ENCODE data around the gene ACYP1. TPM values are rescaled to one million over a fixed set of nuclear protein-coding genes. Genes with fewer than 3 reads are reported as not detected.

Gene ACYP1
- total RNA-seq, 1 experiment from 2014 or later, result 21.3 TPM

DNA sequence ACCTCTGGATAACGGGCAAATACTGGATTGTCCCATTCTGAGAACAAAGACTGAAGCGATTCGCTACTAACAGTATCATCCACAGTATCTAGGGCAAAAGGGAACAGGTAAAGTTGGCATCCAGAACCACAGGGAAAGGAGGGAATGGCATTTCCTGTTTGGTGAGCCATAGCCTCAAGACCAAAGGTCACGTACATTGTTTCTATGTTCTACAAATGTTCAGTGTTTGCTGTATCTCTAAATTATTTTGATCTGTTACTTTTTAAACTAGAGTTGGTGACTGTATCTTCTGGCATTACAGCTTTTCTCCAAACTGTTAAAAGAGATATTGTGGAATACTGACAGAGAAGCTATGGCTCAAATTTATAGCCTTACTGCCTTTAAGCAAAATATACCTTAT lies 22.2 kb downstream of the ACYP1 start:
- in situ Hi-C loops (cut with HindIII; ENCODE audit: low pct_unique_long_range_greater_than_20kb, low sequenced_read_pairs), result no loop called here
- no peaks in the 10 kb centered on the region for H3K27me3 ChIP-seq (ENCODE audit: control insufficient read depth, insufficient read depth, low read length)
- peaks cover 17% of the 10 kb centered on the region for H3K4me1 ChIP-seq (ENCODE audit: control insufficient read depth, insufficient read depth, low read length)
- peaks cover 4% of the 10 kb centered on the region; the same call in 1 of the 2 replicates for H3K36me3 ChIP-seq (ENCODE audit: control insufficient read depth, insufficient read depth, low read length)
- 0 out of 2 replicates have a peak overlapping the region, but pooled peaks have one; percentile 29 for H3K27ac ChIP-seq (ENCODE audit: low read length)
- intact Hi-C loops (cut with micrococcal nuclease; ENCODE audit: unreplicated experiment), result no loop called here
- H3K4me3 ChIP-seq (ENCODE audit: low read depth in 2 of 2, low read length in 2 of 2), result no peak overlapping the region
- BruUV-seq (replicated peaks), result no TSS peak
- ATAC-seq, result peak; percentile 82
- ChIA-PET POLR2A (interaction anchor here (0.6 kb wide), 1 partner anchor 162 kb away, joined by 3 read pairs; no protein-coding TSS in a partner anchor), CTCF (no interaction called here)
- no peaks in the 10 kb centered on the region for H3K9me3 ChIP-seq (ENCODE audit: control insufficient read depth, insufficient read depth, low read depth, low read length)
- TF ChIP-seq TCF7L2 (IDR thresholded peaks at IDR 0.05; ENCODE audit: low read depth, low read length), result no peak
- TF ChIP-seq, protein P1, sequence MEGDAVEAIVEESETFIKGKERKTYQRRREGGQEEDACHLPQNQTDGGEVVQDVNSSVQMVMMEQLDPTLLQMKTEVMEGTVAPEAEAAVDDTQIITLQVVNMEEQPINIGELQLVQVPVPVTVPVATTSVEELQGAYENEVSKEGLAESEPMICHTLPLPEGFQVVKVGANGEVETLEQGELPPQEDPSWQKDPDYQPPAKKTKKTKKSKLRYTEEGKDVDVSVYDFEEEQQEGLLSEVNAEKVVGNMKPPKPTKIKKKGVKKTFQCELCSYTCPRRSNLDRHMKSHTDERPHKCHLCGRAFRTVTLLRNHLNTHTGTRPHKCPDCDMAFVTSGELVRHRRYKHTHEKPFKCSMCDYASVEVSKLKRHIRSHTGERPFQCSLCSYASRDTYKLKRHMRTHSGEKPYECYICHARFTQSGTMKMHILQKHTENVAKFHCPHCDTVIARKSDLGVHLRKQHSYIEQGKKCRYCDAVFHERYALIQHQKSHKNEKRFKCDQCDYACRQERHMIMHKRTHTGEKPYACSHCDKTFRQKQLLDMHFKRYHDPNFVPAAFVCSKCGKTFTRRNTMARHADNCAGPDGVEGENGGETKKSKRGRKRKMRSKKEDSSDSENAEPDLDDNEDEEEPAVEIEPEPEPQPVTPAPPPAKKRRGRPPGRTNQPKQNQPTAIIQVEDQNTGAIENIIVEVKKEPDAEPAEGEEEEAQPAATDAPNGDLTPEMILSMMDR (IDR thresholded peaks at IDR 0.05), result no peak
- TF ChIP-seq, protein P2, sequence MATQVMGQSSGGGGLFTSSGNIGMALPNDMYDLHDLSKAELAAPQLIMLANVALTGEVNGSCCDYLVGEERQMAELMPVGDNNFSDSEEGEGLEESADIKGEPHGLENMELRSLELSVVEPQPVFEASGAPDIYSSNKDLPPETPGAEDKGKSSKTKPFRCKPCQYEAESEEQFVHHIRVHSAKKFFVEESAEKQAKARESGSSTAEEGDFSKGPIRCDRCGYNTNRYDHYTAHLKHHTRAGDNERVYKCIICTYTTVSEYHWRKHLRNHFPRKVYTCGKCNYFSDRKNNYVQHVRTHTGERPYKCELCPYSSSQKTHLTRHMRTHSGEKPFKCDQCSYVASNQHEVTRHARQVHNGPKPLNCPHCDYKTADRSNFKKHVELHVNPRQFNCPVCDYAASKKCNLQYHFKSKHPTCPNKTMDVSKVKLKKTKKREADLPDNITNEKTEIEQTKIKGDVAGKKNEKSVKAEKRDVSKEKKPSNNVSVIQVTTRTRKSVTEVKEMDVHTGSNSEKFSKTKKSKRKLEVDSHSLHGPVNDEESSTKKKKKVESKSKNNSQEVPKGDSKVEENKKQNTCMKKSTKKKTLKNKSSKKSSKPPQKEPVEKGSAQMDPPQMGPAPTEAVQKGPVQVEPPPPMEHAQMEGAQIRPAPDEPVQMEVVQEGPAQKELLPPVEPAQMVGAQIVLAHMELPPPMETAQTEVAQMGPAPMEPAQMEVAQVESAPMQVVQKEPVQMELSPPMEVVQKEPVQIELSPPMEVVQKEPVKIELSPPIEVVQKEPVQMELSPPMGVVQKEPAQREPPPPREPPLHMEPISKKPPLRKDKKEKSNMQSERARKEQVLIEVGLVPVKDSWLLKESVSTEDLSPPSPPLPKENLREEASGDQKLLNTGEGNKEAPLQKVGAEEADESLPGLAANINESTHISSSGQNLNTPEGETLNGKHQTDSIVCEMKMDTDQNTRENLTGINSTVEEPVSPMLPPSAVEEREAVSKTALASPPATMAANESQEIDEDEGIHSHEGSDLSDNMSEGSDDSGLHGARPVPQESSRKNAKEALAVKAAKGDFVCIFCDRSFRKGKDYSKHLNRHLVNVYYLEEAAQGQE (IDR thresholded peaks at IDR 0.05; ENCODE audit: insufficient read depth in 1 of 2, low read depth in 2 of 2, low read length in 1 of 2), result no peak
- TF ChIP-seq SIN3A (IDR thresholded peaks at IDR 0.05; ENCODE audit: borderline replicate concordance, insufficient read depth, low read depth, low read length), result no peak
- TF ChIP-seq POLR2AphosphoS5 (IDR thresholded peaks at IDR 0.05; ENCODE audit: low read depth, low read length), result no peak
- DNase-seq (ENCODE audit: low read depth, low spot score), result no peak

DNA sequence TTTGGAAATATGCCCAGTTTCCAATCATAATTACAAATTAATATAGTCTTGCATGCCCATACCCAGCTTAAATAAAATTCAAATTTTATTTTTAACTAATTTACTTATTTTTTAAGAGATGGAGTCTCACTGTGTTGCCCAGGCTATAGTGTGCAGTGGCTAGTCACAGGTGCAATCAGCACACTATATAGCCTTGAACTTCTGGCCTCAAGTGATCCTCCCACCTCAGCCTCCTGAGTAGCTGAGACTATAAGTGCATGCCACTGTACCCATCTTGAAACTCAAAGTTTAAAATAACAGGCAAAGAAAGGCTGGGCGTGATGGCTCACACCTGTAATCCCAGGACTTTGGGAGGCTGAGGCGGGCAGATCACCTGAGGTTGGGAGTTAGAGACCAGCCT lies 22.9 kb downstream of the ACYP1 start:
- no peaks in the 10 kb centered on the region for H3K27me3 ChIP-seq (ENCODE audit: control insufficient read depth, insufficient read depth, low read length)
- ChIA-PET CTCF (no interaction called here), POLR2A (interaction anchor here (0.6 kb wide), 1 partner anchor 11 kb away, joined by 3 read pairs; no protein-coding TSS in a partner anchor)
- DNase-seq (ENCODE audit: low read depth, low spot score), result no peak
- H3K4me3 ChIP-seq (ENCODE audit: low read depth in 2 of 2, low read length in 2 of 2), result no peak overlapping the region
- TF ChIP-seq, protein P2 (IDR thresholded peaks at IDR 0.05; ENCODE audit: insufficient read depth in 1 of 2, low read depth in 2 of 2, low read length in 1 of 2), result no peak
- no peak for TF ChIP-seq TCF7L2 (IDR thresholded peaks at IDR 0.05; ENCODE audit: low read depth, low read length)
- TF ChIP-seq POLR2AphosphoS5 (IDR thresholded peaks at IDR 0.05; ENCODE audit: low read depth, low read length), result no peak
- TF ChIP-seq SIN3A (IDR thresholded peaks at IDR 0.05; ENCODE audit: borderline replicate concordance, insufficient read depth, low read depth, low read length), result no peak
- TF ChIP-seq, protein P1 (IDR thresholded peaks at IDR 0.05), result no peak
- in situ Hi-C loops (cut with HindIII; ENCODE audit: low pct_unique_long_range_greater_than_20kb, low sequenced_read_pairs) (no loop called here), intact Hi-C loops (cut with micrococcal nuclease; ENCODE audit: unreplicated experiment) (no loop called here)
- no TSS peak for BruUV-seq (replicated peaks)
- H3K4me1 ChIP-seq (ENCODE audit: control insufficient read depth, insufficient read depth, low read length), result peaks cover 17% of the 10 kb centered on the region
- no peaks in the 10 kb centered on the region for H3K9me3 ChIP-seq (ENCODE audit: control insufficient read depth, insufficient read depth, low read depth, low read length)
- no peak overlapping the region for H3K27ac ChIP-seq (ENCODE audit: low read length)
- H3K36me3 ChIP-seq (ENCODE audit: control insufficient read depth, insufficient read depth, low read length), result peaks cover 4% of the 10 kb centered on the region; the same call in 1 of the 2 replicates
- ATAC-seq, result no peak
